ENCODE measurements around the gene PKD1L1. TPM values are rescaled to one million over a fixed set of nuclear protein-coding genes. Genes with fewer than 3 reads are reported as not detected.

The PKD1L1 gene
- total RNA-seq, 2 experiments from 2014 or later: 0.08 to 0.11 TPM

DNA sequence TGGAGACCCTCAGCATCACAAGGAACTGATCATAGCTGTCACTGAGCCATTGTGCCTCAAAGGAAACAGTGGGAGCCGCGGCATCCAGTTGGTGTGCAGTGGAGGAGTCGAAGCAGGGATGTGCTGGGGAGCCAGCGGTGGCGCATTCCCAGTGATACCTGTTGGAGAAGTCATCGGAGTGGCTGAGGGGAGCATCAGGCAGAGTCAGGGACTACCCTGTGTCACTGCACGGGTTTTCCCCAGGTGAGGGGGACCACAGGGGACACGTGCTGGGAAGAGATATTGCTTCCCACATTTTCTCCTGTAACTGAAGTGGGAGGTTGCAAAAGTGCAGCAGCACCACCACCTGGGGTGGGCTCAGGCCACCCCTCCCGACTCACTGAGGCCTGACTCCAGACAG is 57.7 kb downstream of the PKD1L1 start:
- no peak overlapping the region for H3K4me3 Mint-ChIP-seq
- DNase-seq: no peak
- no peaks in the 10 kb centered on the region for H3K4me1 Mint-ChIP-seq (ENCODE audit: low read depth)
- no peaks in the 10 kb centered on the region for H3K27me3 Mint-ChIP-seq (ENCODE audit: low read depth)
- no peak overlapping the region for H3K27ac Mint-ChIP-seq
- ChIA-PET CTCF (no interaction called here), POLR2A (no interaction called here)
- no peaks in the 10 kb centered on the region for H3K9me3 Mint-ChIP-seq (ENCODE audit: insufficient read depth)
- H3K36me3 Mint-ChIP-seq (ENCODE audit: low read depth): no peaks in the 10 kb centered on the region
- ATAC-seq: no peak

DNA sequence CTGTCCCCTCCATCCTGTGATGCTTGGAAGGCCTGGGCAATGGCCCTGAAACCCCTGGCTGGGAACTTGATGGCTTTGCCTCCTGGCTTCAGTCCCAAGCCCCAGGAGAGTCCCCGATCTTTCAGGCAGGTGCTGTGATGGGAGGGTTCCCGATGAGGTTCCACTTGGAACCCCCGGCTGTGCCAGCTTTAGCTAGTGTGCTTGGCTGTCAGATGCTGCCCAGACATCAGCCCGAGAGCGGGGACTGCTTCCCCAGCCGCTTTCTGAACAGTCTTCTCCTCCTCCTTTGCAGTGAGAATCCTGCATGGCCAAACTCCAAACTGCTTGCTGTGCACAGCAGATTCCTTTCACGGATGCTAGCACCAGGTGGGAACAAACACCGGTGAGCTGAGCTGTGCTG is 58.1 kb downstream of the PKD1L1 start:
- DNase-seq: no peak
- H3K27ac Mint-ChIP-seq: no peak overlapping the region

DNA sequence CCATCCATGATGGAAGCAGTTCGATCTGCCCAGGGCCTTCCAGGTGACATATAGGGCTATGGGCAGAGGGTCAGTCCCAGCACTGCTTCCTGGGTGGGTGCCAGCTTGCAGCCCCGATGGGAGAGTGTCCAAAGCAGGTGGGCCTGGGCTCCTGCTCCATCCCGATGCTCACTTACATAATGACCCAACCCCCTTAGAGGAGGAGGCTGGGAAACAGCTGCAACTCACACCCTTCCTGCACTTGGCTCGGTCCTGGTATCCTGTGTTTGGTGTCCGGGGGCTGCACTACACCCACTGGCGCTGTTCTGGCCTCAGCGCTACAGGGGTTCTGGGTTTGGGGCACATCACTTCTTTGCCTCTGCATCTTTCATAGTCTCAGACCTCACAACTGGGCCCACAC is 58.5 kb downstream of the PKD1L1 start:
- Mint-ChIP-seq H3K36me3 (ENCODE audit: low read depth) (no peaks in the 10 kb centered on the region), H3K27me3 (ENCODE audit: low read depth) (no peaks in the 10 kb centered on the region), H3K27ac (no peak overlapping the region), H3K4me1 (ENCODE audit: low read depth) (no peaks in the 10 kb centered on the region), H3K9me3 (ENCODE audit: insufficient read depth) (no peaks in the 10 kb centered on the region), H3K4me3 (no peak overlapping the region)
- DNase-seq (no peak), ATAC-seq (no peak)
- CTCF ChIA-PET: no interaction called here
- POLR2A ChIA-PET: no interaction called here

More for the DNA sequence above, 58.1 kb downstream of the PKD1L1 start:
- ChIA-PET CTCF (no interaction called here), POLR2A (no interaction called here)
- no peaks in the 10 kb centered on the region for H3K9me3 Mint-ChIP-seq (ENCODE audit: insufficient read depth)
- H3K27me3 Mint-ChIP-seq (ENCODE audit: low read depth): no peaks in the 10 kb centered on the region
- H3K36me3 Mint-ChIP-seq (ENCODE audit: low read depth): no peaks in the 10 kb centered on the region
- no peaks in the 10 kb centered on the region for H3K4me1 Mint-ChIP-seq (ENCODE audit: low read depth)
- H3K4me3 Mint-ChIP-seq: no peak overlapping the region
- ATAC-seq: no peak

DNA sequence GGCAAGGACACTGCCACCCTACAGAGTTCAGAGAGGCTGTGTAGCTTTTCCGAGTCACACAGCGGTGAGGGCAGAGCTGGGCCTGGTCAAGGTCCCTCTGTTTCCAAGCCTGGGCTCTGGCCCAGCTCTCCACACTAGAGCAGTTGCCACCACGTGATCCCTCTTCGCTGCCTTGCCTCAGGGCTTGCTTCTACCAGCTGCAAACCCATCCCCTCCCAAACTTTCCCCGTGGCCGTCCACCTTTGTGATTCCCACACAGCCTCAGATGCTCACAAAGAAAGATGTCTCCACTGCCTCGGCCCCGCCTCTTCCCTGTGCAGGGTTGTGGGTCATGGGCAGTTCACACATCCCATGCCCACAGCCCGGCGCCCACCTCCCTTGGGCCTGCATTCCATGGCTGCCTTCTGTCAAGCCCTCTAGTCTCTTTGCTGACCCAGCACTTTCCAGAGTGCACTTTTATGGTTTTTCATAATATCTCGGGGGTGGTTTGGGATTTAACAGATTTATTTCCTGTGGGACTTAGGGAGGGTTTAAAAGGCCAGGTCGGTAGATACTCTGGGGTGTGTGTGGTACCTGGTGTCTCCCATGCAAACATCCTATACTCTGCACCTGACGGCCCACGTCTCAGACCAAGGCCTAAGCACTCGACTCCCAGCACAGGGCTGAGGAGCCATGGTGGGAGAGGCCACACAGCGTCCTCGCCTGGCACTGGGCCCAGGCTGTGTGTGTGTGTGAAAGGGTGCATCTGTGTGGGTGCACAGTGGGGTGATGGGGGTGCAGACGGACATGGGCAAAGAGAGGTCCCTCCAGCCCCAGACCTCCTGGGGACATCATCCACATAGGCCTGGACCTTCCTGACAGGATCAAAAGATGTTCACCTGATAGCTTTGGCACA is 59.6 kb downstream of the PKD1L1 start:
- Mint-ChIP-seq H3K36me3 (ENCODE audit: low read depth) (no peaks in the 10 kb centered on the region), H3K4me3 (no peak overlapping the region), H3K9me3 (ENCODE audit: insufficient read depth) (no peaks in the 10 kb centered on the region), H3K27me3 (ENCODE audit: low read depth) (no peaks in the 10 kb centered on the region), H3K4me1 (ENCODE audit: low read depth) (no peaks in the 10 kb centered on the region), H3K27ac (no peak overlapping the region)
- POLR2A ChIA-PET: no interaction called here
- CTCF ChIA-PET: no interaction called here
- DNase-seq (no peak), ATAC-seq (no peak)

DNA sequence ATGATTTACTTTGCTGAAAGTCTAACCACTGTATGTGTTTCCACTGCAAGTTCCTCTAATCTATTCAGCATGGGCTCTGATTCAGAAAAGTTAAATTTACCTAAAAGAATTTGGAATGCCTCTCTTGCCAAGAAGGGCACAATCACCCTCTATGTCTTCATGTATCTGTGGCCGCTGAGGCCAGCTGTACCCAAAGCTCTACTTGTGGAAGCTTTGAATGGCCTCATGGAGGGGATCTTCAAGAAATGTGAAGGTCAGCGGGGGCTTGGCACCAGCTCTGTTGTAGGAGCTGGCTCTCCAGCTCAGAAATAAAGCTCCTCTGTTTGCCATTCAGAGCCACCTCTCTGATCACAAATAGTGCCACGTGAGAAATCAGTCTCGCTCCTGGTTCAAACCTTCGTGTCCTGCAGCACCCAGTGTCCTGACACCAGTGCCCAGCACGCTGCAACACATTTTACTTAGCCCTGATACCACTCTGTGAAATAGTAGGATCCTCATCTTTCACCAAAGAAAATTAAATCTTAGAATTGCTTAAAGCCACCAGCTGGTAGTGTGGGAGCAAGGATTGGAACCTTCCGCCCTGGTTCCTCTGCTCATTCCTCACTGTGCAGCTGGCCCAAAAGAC is 61.1 kb downstream of the PKD1L1 start:
- H3K4me1 Mint-ChIP-seq (ENCODE audit: low read depth): no peaks in the 10 kb centered on the region
- H3K36me3 Mint-ChIP-seq (ENCODE audit: low read depth): no peaks in the 10 kb centered on the region
- H3K27ac Mint-ChIP-seq: no peak overlapping the region
- no peak for DNase-seq
- no peaks in the 10 kb centered on the region for H3K27me3 Mint-ChIP-seq (ENCODE audit: low read depth)
- CTCF ChIA-PET: no interaction called here
- no peaks in the 10 kb centered on the region for H3K9me3 Mint-ChIP-seq (ENCODE audit: insufficient read depth)
- no peak overlapping the region for H3K4me3 Mint-ChIP-seq
- ATAC-seq: no peak
- POLR2A ChIA-PET: no interaction called here

DNA sequence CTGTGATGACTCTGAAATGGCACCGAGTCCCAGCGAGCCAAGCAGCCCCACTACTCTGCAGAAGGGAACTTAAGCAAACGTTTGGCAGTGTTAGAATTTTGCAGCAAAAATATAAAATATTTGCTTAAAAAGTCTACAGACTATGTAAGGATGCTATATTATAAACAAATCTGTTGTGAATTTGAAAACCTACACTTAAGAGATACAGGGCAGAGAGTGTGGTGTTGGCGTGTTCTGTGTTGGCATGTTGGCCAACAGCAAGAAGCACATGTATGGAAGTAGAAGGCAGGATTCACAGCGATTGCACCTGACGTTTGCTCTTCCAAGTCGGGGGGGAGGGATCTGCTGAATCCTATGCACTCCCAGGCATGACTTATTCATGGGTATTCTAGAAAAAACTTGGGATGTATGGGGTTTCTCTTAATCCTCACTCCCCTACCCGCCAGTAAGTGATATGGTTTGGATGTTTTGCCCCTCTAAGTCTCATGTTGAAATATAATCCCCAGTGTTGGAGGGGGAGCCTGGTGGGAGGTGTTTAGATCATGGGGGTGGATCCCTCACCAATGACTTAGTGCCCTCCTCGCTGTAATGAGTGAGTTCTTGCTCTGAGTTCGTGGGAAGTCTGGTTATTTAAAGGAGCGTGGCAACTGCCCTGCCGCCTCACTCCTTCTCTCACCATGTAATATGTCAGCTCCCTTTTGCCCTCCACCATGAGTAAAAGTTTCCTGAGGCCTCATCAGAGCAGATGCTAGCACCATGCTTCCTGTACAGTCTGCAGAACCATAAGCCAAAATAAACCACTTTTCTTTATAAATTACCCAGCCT is 62.1 kb downstream of the PKD1L1 start:
- Mint-ChIP-seq H3K9me3 (ENCODE audit: insufficient read depth) (no peaks in the 10 kb centered on the region), H3K36me3 (ENCODE audit: low read depth) (no peaks in the 10 kb centered on the region), H3K27me3 (ENCODE audit: low read depth) (no peaks in the 10 kb centered on the region), H3K4me3 (no peak overlapping the region), H3K4me1 (ENCODE audit: low read depth) (no peaks in the 10 kb centered on the region), H3K27ac (no peak overlapping the region)
- ChIA-PET CTCF (no interaction called here), POLR2A (no interaction called here)
- DNase-seq (no peak), ATAC-seq (no peak)

DNA sequence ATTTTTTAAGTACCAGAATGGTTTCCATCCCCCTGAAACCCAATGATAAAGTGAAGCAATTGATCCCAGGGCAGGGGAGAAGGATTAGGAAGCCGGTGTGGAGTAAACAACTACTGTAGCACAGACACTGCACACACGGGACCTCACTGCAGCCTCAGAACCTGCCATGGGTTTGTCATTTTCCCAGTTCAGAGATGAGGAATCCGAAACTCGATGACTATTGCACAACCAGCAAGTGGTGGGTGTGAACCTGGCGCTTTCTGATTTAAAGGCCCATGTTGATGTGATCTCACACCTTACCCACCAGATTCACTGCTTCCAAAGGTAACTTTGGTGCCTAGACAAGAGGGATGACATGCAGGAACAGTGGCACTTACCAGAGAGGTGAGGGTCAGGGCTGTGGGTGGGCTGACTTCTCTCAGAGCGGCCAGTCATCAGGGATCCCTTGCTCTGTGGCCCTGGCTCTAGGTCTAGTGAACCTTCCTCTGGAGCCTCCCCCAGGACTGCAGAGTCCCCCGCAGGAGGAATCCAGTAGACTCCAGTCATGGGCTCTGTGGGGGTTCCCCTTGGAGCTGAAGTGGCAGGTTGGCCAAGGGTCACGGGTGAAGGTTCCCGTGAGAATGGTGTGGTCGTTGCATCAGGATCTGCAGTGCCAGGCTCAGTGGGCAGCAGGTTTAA is 62.8 kb downstream of the PKD1L1 start:
- ATAC-seq: no peak
- Mint-ChIP-seq H3K36me3 (ENCODE audit: low read depth) (no peaks in the 10 kb centered on the region), H3K4me3 (no peak overlapping the region), H3K9me3 (ENCODE audit: insufficient read depth) (no peaks in the 10 kb centered on the region), H3K4me1 (ENCODE audit: low read depth) (no peaks in the 10 kb centered on the region), H3K27ac (no peak overlapping the region), H3K27me3 (ENCODE audit: low read depth) (no peaks in the 10 kb centered on the region)
- ChIA-PET POLR2A (no interaction called here), CTCF (no interaction called here)
- no peak for DNase-seq

DNA sequence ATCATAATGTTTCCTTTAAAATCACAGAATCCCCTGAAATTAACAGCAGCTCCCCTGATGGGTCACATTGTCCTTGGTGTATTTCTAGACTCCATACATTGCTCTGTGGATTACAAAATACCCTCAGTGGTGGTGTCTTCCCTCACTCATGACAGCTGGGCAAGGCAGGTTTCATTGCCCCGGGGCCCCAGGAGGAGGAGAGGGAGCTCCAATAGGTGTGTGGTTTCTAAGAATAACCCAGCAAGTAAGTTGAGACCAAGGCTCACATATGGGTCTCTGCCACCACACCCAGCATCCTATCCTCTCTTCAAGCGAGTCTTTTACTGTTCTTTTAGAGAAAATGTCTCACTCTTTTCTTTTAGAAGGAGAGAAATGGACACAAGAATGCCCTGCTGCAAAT is 63.6 kb downstream of the PKD1L1 start:
- Mint-ChIP-seq H3K27me3 (ENCODE audit: low read depth) (no peaks in the 10 kb centered on the region), H3K4me3 (no peak overlapping the region), H3K27ac (no peak overlapping the region)

DNA sequence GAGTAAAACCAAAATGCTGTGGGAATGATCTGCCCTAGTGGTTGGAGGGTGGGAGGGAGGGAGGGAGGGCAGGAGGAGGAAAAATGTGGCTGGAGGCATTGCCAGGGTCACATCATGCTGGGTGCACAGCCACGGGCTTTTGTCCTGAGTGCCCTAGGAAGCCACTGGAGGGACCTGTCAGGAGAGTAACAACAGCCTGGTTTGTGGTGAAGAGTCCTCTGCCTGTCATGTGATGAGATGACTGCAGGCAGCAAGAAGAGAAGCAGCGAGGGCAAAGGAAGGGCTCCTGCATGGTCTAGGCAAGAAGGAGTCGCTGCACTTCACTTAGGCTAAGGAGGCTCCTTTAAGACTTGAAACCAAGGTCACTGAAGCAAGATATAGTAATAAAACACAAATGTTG is 65.6 kb downstream of the PKD1L1 start:
- Mint-ChIP-seq H3K27ac (no peak overlapping the region), H3K4me1 (ENCODE audit: low read depth) (no peaks in the 10 kb centered on the region), H3K4me3 (no peak overlapping the region), H3K36me3 (ENCODE audit: low read depth) (no peaks in the 10 kb centered on the region), H3K9me3 (ENCODE audit: insufficient read depth) (no peaks in the 10 kb centered on the region), H3K27me3 (ENCODE audit: low read depth) (no peaks in the 10 kb centered on the region)
- DNase-seq (no peak), ATAC-seq (no peak)
- CTCF ChIA-PET: no interaction called here
- POLR2A ChIA-PET: no interaction called here

More for the DNA sequence above, 63.6 kb downstream of the PKD1L1 start:
- ChIA-PET CTCF (no interaction called here), POLR2A (no interaction called here)
- Mint-ChIP-seq H3K4me1 (ENCODE audit: low read depth) (no peaks in the 10 kb centered on the region), H3K9me3 (ENCODE audit: insufficient read depth) (no peaks in the 10 kb centered on the region), H3K36me3 (ENCODE audit: low read depth) (no peaks in the 10 kb centered on the region)
- DNase-seq: no peak
- no peak for ATAC-seq

DNA sequence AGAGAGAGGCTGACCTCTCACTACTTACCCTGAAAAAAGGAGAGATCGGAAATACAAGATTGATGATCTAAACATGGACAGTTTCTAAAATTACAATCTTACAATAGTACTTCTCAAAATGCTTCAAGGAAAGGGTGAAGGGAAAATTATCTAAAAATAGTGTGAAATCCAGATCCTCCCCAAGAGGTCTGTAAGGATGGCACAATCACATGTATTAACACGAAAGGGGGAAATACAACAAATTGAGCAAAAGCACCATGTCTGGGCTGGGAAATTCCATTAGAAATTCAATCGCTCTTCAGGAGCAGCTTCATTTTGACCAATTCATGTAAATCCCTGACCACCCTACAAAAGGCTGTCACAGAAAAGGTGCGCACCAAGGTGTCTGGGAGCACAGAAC is 67.0 kb downstream of the PKD1L1 start:
- H3K4me3 Mint-ChIP-seq: no peak overlapping the region
- no peaks in the 10 kb centered on the region for H3K36me3 Mint-ChIP-seq (ENCODE audit: low read depth)
- H3K27ac Mint-ChIP-seq: no peak overlapping the region
- H3K9me3 Mint-ChIP-seq (ENCODE audit: insufficient read depth): no peaks in the 10 kb centered on the region
- no peak for DNase-seq
- no peak for ATAC-seq
- ChIA-PET CTCF (no interaction called here), POLR2A (no interaction called here)
- no peaks in the 10 kb centered on the region for H3K4me1 Mint-ChIP-seq (ENCODE audit: low read depth)
- no peaks in the 10 kb centered on the region for H3K27me3 Mint-ChIP-seq (ENCODE audit: low read depth)

DNA sequence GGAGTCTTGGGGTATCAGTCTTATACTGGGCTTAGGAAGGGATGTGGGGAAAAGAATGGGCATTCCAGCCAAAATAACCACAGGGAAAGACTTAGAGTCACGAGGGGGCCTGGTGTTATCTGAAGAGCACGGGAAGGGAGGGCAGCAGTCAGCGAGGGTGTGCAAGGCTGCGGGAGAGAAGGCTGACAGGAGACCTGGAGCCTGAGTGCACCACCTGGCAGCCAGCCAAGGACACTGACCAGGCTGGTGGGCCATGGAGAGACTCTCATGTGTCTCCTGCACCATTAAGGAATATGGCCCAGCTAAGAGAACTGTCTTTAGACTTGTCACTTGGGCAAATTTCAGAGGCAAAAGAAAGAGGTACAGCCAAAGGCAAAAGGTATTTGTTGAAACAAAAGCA is 69.6 kb downstream of the PKD1L1 start:
- no peaks in the 10 kb centered on the region for H3K27me3 Mint-ChIP-seq (ENCODE audit: low read depth)
- no peaks in the 10 kb centered on the region for H3K9me3 Mint-ChIP-seq (ENCODE audit: insufficient read depth)
- ATAC-seq (no peak), DNase-seq (no peak)
- no peak overlapping the region for H3K4me3 Mint-ChIP-seq
- H3K27ac Mint-ChIP-seq: no peak overlapping the region
- CTCF ChIA-PET: no interaction called here
- POLR2A ChIA-PET: no interaction called here
- H3K4me1 Mint-ChIP-seq (ENCODE audit: low read depth): no peaks in the 10 kb centered on the region
- H3K36me3 Mint-ChIP-seq (ENCODE audit: low read depth): no peaks in the 10 kb centered on the region

DNA sequence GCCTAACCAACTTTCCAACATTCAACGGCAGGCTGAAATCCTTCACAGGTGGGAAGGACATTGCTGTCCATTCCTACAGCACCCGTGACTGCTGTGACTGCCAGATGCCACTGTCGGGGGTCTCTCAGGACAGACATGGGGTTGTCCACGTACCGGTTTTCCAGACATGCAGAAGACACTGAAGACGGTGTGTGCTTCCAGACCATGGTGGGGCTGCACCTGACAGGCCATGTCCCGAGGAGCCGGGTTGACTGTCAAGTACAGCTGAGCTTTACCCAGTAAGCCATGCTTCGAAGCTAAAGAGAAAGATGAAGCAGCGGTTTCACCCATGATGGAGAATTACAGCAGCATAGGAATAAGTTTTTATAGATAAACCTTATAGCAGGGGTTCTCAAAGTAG is 70.9 kb downstream of the PKD1L1 start:
- no peaks in the 10 kb centered on the region for H3K27me3 Mint-ChIP-seq (ENCODE audit: low read depth)
- H3K36me3 Mint-ChIP-seq (ENCODE audit: low read depth): no peaks in the 10 kb centered on the region
- CTCF ChIA-PET: no interaction called here
- H3K27ac Mint-ChIP-seq: no peak overlapping the region
- no peak for ATAC-seq
- POLR2A ChIA-PET: no interaction called here
- no peaks in the 10 kb centered on the region for H3K4me1 Mint-ChIP-seq (ENCODE audit: low read depth)
- H3K9me3 Mint-ChIP-seq (ENCODE audit: insufficient read depth): no peaks in the 10 kb centered on the region
- no peak for DNase-seq
- no peak overlapping the region for H3K4me3 Mint-ChIP-seq
